GM19397 (cell line): ENCODE data around the gene CNGA2.

Experiments used
- ATAC-seq: cut with Tn5 transposase; IDR thresholded peaks from one replicate; pipeline ENCODE4 v1.9.1; 2021; ENCODE audit warnings: mild to moderate bottlenecking, moderate library complexity; ENCODE audit not compliant: unreplicated experiment

Gene CNGA2

GRCh38 chrX:151711154-151711553 is 23.4 kb upstream of the CNGA2 start:
- ATAC-seq: no peak

DNA sequence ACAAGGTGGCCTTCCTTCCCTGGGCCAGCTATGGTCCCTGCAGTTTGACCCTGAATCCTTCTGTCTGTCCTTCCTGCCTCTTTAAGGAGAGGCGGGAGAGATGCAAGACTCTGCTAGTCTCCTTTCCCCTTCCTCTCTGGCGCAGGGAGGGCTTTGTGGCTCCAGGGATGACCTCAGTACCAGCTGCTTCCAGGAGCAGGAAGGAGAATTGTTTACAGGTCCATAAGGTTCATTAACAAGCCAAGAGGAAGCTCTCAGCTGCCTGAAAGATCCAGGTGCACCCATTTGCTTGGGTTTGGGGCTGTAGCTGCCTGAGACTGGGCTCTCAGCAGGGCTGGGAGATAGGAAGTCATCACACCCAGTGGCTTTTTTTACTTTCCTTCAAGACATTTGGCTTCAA is 22.8 kb upstream of the CNGA2 start:
- ATAC-seq: no peak

DNA sequence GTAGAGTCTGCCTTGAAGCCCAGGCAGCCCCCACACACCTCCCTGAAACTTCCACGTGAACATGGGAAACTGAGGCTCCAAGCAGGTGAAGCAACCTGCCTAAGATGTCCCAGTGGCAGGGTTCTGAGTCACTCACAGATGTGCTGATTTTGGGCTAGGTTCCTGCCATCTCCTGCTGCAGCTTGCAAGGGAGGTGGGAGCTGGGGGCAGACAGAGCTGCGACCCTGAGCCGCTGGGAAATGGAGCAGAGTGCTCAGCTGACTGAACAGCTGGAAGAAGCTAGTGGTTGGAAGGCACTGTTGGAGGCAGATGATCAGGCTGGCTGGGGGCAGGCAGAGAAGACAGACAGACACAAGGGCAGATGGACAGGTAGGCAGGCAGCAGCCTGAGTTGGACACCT is 22.3 kb upstream of the CNGA2 start:
- no peak for ATAC-seq

DNA sequence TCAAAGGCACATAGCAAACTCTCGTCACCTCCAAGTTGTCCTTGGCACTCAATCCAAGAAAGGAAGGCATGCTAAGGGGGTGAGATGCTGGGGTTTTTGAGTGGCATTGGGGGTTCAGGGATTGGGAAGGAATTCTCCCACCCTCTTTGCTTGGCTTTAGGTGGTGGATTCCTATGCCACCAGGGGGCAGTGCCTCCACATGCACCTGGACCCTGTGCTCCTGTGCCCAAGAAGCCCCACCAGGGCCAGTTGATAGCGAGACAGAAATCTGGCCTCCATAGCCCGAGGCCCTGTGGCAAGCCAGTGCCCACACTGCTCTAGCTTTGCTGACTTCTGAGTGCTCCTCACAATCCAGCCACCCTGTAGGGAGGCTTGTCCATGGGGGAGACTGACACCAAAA is 20.7 kb upstream of the CNGA2 start:
- no peak for ATAC-seq

- no peak for ATAC-seq
Measured at GRCh38 chrX:151714362-151714761, 20.2 kb upstream of the CNGA2 start.

DNA sequence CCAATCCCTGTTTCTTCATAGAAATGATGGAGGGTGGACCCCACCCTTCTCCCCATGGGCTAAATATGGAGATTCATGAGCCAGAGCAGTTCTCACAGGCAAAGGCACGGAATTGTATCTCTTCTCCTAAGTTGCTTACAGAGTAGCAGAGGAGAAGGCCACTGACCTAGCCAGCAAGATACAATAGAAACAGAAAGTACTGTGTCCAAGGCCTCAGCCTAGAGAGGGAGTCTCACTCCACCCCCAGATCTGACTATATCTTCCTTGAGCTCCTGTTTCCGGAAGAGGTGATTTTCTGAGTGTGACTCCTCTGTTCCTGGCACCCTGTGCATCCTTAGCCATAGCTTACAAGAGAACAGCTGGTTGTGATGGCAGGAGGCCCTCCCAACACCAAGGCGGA is 18.8 kb upstream of the CNGA2 start, which contains the start of gene FATE1:
Gene FATE1 (plus strand): TSS at position 284 of the 400 bp plus-strand sequence. CDS start 85 bp downstream, at position 369.
- no peak for ATAC-seq

GRCh38 chrX:151722241-151722846 is 12.2 kb upstream of the CNGA2 start:
- no peak for ATAC-seq

- ATAC-seq: no peak
Measured at GRCh38 chrX:151723156-151723760, 11.3 kb upstream of the CNGA2 start.

DNA sequence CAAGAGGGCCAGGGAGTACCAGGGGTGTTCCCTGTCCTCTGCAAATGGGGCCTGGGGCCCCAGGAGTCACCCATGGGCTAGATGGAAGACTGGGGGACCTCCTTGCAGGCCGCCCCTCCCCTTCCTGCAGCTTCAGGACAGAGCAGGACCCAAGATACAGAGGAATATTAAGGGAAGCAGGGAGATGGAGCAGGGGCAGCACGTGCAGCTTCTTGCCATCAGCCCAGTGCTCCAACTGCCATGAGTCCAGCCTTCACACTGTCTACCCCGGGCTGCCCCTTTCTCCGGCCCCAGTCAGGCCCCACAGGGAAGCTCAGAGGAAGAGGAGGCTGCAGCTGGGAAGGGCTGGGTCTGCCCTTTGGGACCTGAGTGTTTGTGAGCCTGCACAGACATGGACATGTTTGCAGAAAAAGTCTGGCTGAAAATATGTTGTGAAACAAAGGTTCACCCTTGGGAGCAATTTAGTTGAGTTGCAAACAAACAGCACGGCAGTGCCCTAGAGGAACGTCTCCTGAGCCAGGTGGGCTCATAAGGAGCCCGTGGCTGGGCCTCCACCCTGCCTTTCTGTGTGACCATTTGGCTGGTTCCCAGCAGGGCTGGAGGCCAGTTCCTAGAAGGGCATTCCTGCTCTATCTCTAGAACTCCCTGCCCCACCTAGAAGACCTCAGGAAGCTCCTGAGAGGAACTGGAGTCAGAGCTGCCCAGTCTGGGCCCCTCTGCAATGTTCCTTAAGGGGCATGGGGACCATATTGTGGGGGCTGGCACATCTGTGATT is 9.8 kb upstream of the CNGA2 start:
- no peak for ATAC-seq

GRCh38 chrX:151725338-151725614 is 9.3 kb upstream of the CNGA2 start:
- ATAC-seq: no peak

GRCh38 chrX:151726751-151727150 is 7.8 kb upstream of the CNGA2 start:
- no peak for ATAC-seq

DNA sequence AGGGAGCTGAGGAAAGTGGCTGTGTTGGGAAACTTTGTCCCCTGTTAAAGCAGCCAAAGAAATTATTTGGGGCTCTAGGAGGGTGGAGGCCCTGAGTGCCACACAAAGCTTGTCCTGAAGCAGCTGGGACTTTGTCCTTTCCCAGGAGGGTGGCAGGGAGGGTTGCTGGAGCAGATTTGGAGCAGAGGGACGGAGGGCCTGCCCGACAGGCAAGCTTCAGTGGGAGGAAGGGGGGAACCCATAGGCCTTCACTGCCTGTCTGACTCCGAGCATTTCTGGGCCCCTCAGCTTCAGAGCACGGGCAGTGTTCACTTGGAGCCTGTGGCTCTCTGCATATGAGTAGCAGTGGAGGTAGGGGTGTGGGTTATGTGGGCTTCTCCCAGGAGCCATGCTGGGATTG is 7.2 kb upstream of the CNGA2 start:
- ATAC-seq: no peak

DNA sequence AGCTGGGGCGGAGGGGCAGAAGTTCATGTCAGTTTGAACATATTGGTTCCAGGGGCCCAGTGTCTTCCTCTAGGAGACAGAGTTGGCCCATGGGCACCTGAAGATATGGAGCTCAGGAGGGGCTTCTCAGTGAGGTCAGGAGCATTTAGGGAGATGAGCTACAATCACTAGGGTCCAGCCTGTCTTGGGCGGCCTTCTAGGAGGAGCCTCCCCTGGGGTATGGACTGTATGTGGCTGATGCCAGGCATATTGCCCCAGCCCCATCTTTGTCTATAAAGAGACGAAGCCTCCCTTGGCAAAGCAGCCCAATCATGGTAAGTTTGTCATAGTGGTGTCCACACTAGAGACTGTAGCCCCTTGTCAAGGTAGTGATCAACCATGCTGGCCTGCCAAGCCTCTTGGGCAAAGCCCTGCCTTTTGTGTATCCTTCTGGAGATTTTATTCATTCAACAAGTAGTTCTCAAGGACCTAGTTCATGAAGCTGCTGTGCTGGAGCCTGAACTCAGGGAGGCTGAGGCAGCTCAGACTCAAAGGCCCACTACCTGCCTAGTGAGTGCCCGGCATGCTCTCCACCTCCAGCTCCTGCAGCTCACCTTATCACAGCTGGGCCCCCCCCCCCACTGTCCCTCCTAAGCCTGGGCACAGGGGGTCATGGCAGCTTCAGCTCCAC is 5.4 kb upstream of the CNGA2 start:
- no peak for ATAC-seq

- ATAC-seq: no peak
Measured at GRCh38 chrX:151735219-151735618, 673 bp downstream of the CNGA2 start.

- ATAC-seq: no peak
Measured at GRCh38 chrX:151736685-151737084, 2.1 kb downstream of the CNGA2 start.

- no peak for ATAC-seq
Measured at GRCh38 chrX:151737494-151737893, 2.9 kb downstream of the CNGA2 start.

- no peak for ATAC-seq
Measured at GRCh38 chrX:151738751-151739150, 4.2 kb downstream of the CNGA2 start.

DNA sequence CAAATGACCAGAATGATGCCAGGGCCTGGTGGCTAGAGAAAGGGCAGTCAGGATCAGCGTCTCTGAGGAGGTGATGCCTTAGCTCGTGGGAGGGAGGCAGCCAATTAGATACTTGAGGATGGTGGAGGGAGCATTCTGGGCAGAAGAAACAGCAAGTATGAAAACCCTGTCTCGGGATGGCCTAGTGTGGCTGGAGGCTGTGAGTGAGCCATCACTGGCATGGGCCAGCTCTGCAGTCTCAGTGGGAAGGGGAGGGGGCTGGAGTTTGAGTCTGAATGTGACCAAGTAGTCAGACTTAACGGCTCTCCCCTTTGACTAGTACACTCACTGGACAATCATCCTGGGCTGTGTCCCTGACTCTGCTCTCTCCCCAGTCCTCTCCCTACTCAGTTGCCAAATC is 7.1 kb downstream of the CNGA2 start:
- no peak for ATAC-seq

- ATAC-seq: no peak
Measured at GRCh38 chrX:151742311-151742710, 7.8 kb downstream of the CNGA2 start.

- ATAC-seq: no peak
Measured at GRCh38 chrX:151743651-151744470, 9.3 kb downstream of the CNGA2 start.

DNA sequence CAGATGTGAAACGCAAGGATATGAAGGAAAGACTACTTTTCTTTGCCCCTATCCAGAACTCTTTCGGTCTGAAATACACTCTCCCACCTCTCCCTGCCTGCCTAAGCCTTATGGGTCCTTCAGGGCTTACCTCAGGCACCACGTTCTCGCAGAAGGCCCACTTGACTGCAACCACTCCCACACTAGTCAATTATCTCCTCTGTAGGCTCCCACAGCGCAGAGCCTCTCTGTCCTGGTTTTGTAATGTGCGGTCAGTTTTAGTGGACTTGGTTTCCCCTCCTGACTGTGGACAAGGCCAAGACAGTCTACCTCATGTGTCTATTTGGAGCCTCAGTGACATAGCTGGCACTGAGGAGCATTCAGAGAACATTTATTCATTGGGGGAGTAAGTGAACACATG is 11.1 kb downstream of the CNGA2 start:
- no peak for ATAC-seq
